Colon (tissue), 2 donors: ENCODE results near the gene SSRP1.

Experiments used
- FAIRE-seq: peaks from 2 replicates; lab custom pipeline; 2012; peaks lifted over from hg19 to GRCh38; lab: Jason Lieb, UNC
- donor health status: control.
- donor health status: control.

Gene SSRP1

GRCh38 chr11:57359396-57359795 lies 23.7 kb upstream of the SSRP1 start:
- FAIRE-seq: no peak

GRCh38 chr11:57358991-57359390 lies 23.3 kb upstream of the SSRP1 start:
- no peak for FAIRE-seq

GRCh38 chr11:57358543-57358961 lies 22.9 kb upstream of the SSRP1 start:
- no peak for FAIRE-seq

- no peak for FAIRE-seq
Measured at GRCh38 chr11:57357856-57358255, 22.2 kb upstream of the SSRP1 start.

- no peak for FAIRE-seq
Measured at GRCh38 chr11:57357310-57357709, 21.6 kb upstream of the SSRP1 start.

- FAIRE-seq: no peak
Measured at GRCh38 chr11:57356268-57356667, 20.6 kb upstream of the SSRP1 start.

GRCh38 chr11:57354699-57355098 lies 19.0 kb upstream of the SSRP1 start:
- no peak for FAIRE-seq

GRCh38 chr11:57353852-57354251 lies 18.2 kb upstream of the SSRP1 start:
- FAIRE-seq: no peak

GRCh38 chr11:57353446-57353845 lies 17.8 kb upstream of the SSRP1 start:
- no peak for FAIRE-seq

GRCh38 chr11:57353036-57353435 lies 17.3 kb upstream of the SSRP1 start:
- no peak for FAIRE-seq

- FAIRE-seq: no peak
Measured at GRCh38 chr11:57349491-57350274, 14.0 kb upstream of the SSRP1 start.

GRCh38 chr11:57348636-57349313 lies 13.1 kb upstream of the SSRP1 start:
- no peak for FAIRE-seq

GRCh38 chr11:57348052-57348451 lies 12.4 kb upstream of the SSRP1 start:
- FAIRE-seq: no peak

GRCh38 chr11:57347336-57347735 lies 11.6 kb upstream of the SSRP1 start:
- no peak for FAIRE-seq

GRCh38 chr11:57345555-57346211 lies 10.0 kb upstream of the SSRP1 start:
- FAIRE-seq: no peak

GRCh38 chr11:57344826-57345225 lies 9.1 kb upstream of the SSRP1 start:
- no peak for FAIRE-seq

- no peak for FAIRE-seq
Measured at GRCh38 chr11:57343825-57344224, 8.1 kb upstream of the SSRP1 start.

- FAIRE-seq: no peak
Measured at GRCh38 chr11:57342702-57343101, 7.0 kb upstream of the SSRP1 start.

GRCh38 chr11:57341250-57341808 lies 5.6 kb upstream of the SSRP1 start:
- no peak for FAIRE-seq

- FAIRE-seq: no peak
Measured at GRCh38 chr11:57340039-57340615, 4.4 kb upstream of the SSRP1 start.

GRCh38 chr11:57339328-57339727 lies 3.6 kb upstream of the SSRP1 start:
- no peak for FAIRE-seq

- no peak for FAIRE-seq
Measured at GRCh38 chr11:57338142-57338541, 2.5 kb upstream of the SSRP1 start, which contains the start of gene P2RX3. Gene P2RX3, plus strand, starts transcription at chr11:57338352. Its CDS starts 199 bp downstream, at chr11:57338551.
